H1 (cell line): ENCODE data around the gene PPIL4. TPM values are rescaled to one million over a fixed set of nuclear protein-coding genes. Genes with fewer than 3 reads are reported as not detected.

Experiments used
- CTCF ChIA-PET: fragments of 300-600 bp; sonication (Branson Sonifier 250); formaldehyde crosslinking; loops from one replicate; lab custom pipeline; 2021; ENCODE audit not compliant: partially characterized antibody; lab: Charles Lee
- POLR2A ChIA-PET: fragments of 300-600 bp; sonication (Branson Sonifier 250); formaldehyde crosslinking; loops from one replicate; lab custom pipeline; 2021; ENCODE audit warnings: inconsistent platforms; ENCODE audit not compliant: partially characterized antibody; lab: Charles Lee
- DNase-seq, 2 experiments: peaks; one replicate each; pipeline versions ENCODE4 v3.0.0 to v3.0.0-alpha.2; 2010 to 2022; ENCODE audit warnings: low spot score in 2 of 2, low read depth in 1 of 2, mixed read lengths in 1 of 2
- FAIRE-seq: peaks from 2 replicates; lab custom pipeline; 2011; peaks lifted over from hg19 to GRCh38; lab: Jason Lieb, UNC
- H2AFZ ChIP-seq: 2 replicates; pipeline ENCODE4 v1.8.1; 2012; ENCODE audit warnings: low read length, inconsistent platforms
- H2AK5ac ChIP-seq: 2 replicates; pipeline ENCODE4 v1.6.1; 2013; ENCODE audit warnings: low read depth, low read length
- H2BK120ac ChIP-seq: replicated peaks from 2 replicates; pipeline ENCODE3; 2013; ENCODE audit warnings: low read depth, low read length, inconsistent platforms
- H2BK12ac ChIP-seq: 2 replicates; pipeline ENCODE4 v1.6.1; 2013; ENCODE audit warnings: low read depth, low read length
- H2BK15ac ChIP-seq: 2 replicates; pipeline ENCODE4 v1.6.1; 2013; ENCODE audit warnings: low read length
- H2BK20ac ChIP-seq: 2 replicates; pipeline ENCODE4 v1.6.1; 2013; ENCODE audit warnings: low read length
- H2BK5ac ChIP-seq: 2 replicates; pipeline ENCODE4 v1.6.1; 2013; ENCODE audit warnings: low read depth, low read length
- H3K14ac ChIP-seq: 2 replicates; pipeline ENCODE4 v1.6.1; 2013; ENCODE audit warnings: inconsistent platforms; ENCODE audit not compliant: insufficient read length
- H3K18ac ChIP-seq: 2 replicates; pipeline ENCODE4 v1.6.1; 2013; ENCODE audit warnings: low read length; ENCODE audit errors: extremely low read depth
- H3K23ac ChIP-seq: 2 replicates; pipeline ENCODE4 v1.6.1; 2013; ENCODE audit warnings: inconsistent platforms; ENCODE audit not compliant: insufficient read length
- H3K23me2 ChIP-seq: 2 replicates; pipeline ENCODE4 v1.6.1; 2013; ENCODE audit warnings: low read depth, low read length
- H3K27ac ChIP-seq: 2 replicates; pipeline ENCODE4 v1.6.1; 2011; ENCODE audit warnings: low read depth, low read length, inconsistent platforms
- H3K27me3 ChIP-seq, 4 experiments: replicated peaks in 1 of 4; 1 replicate in 1 of 4; 2 replicates in 3 of 4; pipeline versions ENCODE4 v1.6.1 to v1.8.1; 2011 to 2013; ENCODE audit warnings: low read length in 3 of 4, mild to moderate bottlenecking in 3 of 4, inconsistent platforms in 2 of 4, mixed read lengths in 2 of 4, moderate library complexity in 1 of 4; ENCODE audit not compliant: control insufficient read depth in 3 of 4, insufficient read depth in 3 of 4; ENCODE audit errors: extremely low read depth in 1 of 4
- H3K36me3 ChIP-seq, 4 experiments: 2 replicates each; pipeline versions ENCODE4 v1.6.1 to v1.8.1; 2011 to 2013; ENCODE audit warnings: mild to moderate bottlenecking in 4 of 4, low read length in 3 of 4, moderate library complexity in 2 of 4, control low read depth in 1 of 4, inconsistent platforms in 1 of 4; ENCODE audit not compliant: insufficient read depth in 4 of 4, control insufficient read depth in 2 of 4
- H3K4ac ChIP-seq: replicated peaks from 2 replicates; pipeline ENCODE3; 2013; ENCODE audit warnings: low read length, low read depth, mixed read lengths, inconsistent platforms; ENCODE audit not compliant: insufficient read length
- H3K4me1 ChIP-seq, 4 experiments: replicated peaks in 1 of 4; 1 replicate in 1 of 4; 2 replicates in 3 of 4; pipeline versions ENCODE4 v1.6.1 to v1.8.1; 2011 to 2013; ENCODE audit warnings: low read length in 3 of 4, inconsistent platforms in 2 of 4, mixed read lengths in 1 of 4; ENCODE audit not compliant: insufficient read depth in 4 of 4, control insufficient read depth in 3 of 4
- H3K4me2 ChIP-seq, 2 experiments: 2 replicates each; pipeline versions ENCODE4 v1.6.1 to v1.8.1; 2011 to 2013; ENCODE audit warnings: low read depth in 2 of 2, low read length in 2 of 2, control low read depth in 1 of 2, inconsistent platforms in 1 of 2, mild to moderate bottlenecking in 1 of 2; ENCODE audit not compliant: insufficient read depth in 1 of 2
- H3K4me3 ChIP-seq, 4 experiments: fragments of 200-600, 300-600 bp in 1 of 4; sonication (generic), shearing (Covaris generic), sonication (Bioruptor Twin) in 1 of 4; 2 replicates each; pipeline versions ENCODE4 v1.5.1 to v1.8.1; 2011 to 2016; ENCODE audit warnings: low read length in 4 of 4, low read depth in 3 of 4, control low read depth in 2 of 4, inconsistent platforms in 2 of 4, mild to moderate bottlenecking in 2 of 4, mixed read lengths in 1 of 4, moderate library complexity in 1 of 4; ENCODE audit not compliant: insufficient read depth in 2 of 4; ENCODE audit errors: extremely low read depth in 1 of 4
- H3K56ac ChIP-seq: replicated peaks from 2 replicates; pipeline ENCODE3; 2013; ENCODE audit warnings: low read depth, mild to moderate bottlenecking, mixed read lengths, low read length, inconsistent platforms; ENCODE audit not compliant: insufficient read length
- H3K79me1 ChIP-seq: 2 replicates; pipeline ENCODE4 v1.6.1; 2013; ENCODE audit warnings: low read depth, low read length, control low read depth
- H3K79me2 ChIP-seq, 2 experiments: 2 replicates each; pipeline versions ENCODE4 v1.6.1 to v1.8.1; 2012 to 2013; ENCODE audit warnings: low read length in 2 of 2, mild to moderate bottlenecking in 2 of 2, inconsistent platforms in 1 of 2; ENCODE audit not compliant: insufficient read depth in 2 of 2, control insufficient read depth in 1 of 2
- H3K9ac ChIP-seq, 4 experiments: replicated peaks in 1 of 4; 1 replicate in 1 of 4; 2 replicates in 3 of 4; pipeline versions ENCODE4 v1.6.1 to v1.8.1; 2011 to 2013; ENCODE audit warnings: low read depth in 3 of 4, low read length in 3 of 4, control low read depth in 2 of 4, mild to moderate bottlenecking in 2 of 4, moderate library complexity in 2 of 4, inconsistent platforms in 1 of 4; ENCODE audit errors: extremely low read depth in 1 of 4
- H3K9me3 ChIP-seq, 2 experiments: 2 replicates each; pipeline versions ENCODE4 v1.6.1 to v1.8.1; 2012 to 2013; ENCODE audit warnings: mild to moderate bottlenecking in 2 of 2, moderate library complexity in 2 of 2, control low read depth in 1 of 2, inconsistent platforms in 1 of 2, low read depth in 1 of 2, low read length in 1 of 2, mixed read lengths in 1 of 2; ENCODE audit not compliant: insufficient read depth in 2 of 2
- H4K20me1 ChIP-seq, 2 experiments: replicated peaks in 1 of 2; 2 replicates each; pipeline versions ENCODE3 to v1.8.1; 2011 to 2013; ENCODE audit warnings: inconsistent platforms in 2 of 2, low read length in 2 of 2, mild to moderate bottlenecking in 1 of 2; ENCODE audit not compliant: insufficient read depth in 2 of 2, control insufficient read depth in 1 of 2
- H4K5ac ChIP-seq: 2 replicates; pipeline ENCODE4 v1.6.1; 2013; ENCODE audit warnings: low read length, low read depth, mixed read lengths, inconsistent platforms; ENCODE audit not compliant: insufficient read length
- H4K8ac ChIP-seq: 2 replicates; pipeline ENCODE4 v1.8.0; 2013; ENCODE audit warnings: mild to moderate bottlenecking, moderate library complexity, low read length, inconsistent platforms; ENCODE audit not compliant: insufficient read depth; ENCODE audit errors: extremely low read depth
- H4K91ac ChIP-seq: replicated peaks from 2 replicates; pipeline ENCODE3; 2013; ENCODE audit warnings: low read length, mixed read lengths, inconsistent platforms; ENCODE audit not compliant: insufficient read length
- CTCF ChIP-seq, 3 experiments: IDR thresholded peaks; 1 replicate in 2 of 3; 2 replicates in 1 of 3; pipeline versions ENCODE4 v1.5.1 to v1.6.1; 2011; ENCODE audit warnings: low read length in 3 of 3, mild to moderate bottlenecking in 3 of 3, inconsistent platforms in 2 of 3, low read depth in 1 of 3, moderate library complexity in 1 of 3; ENCODE audit not compliant: insufficient read depth in 1 of 3; ENCODE audit errors: control extremely low read depth in 1 of 3
- EGR1 ChIP-seq: IDR thresholded peaks from 2 replicates; pipeline ENCODE4 v1.6.1; 2011; ENCODE audit warnings: low read depth, low read length, borderline replicate concordance
- FOSL1 ChIP-seq: IDR thresholded peaks from 2 replicates; pipeline ENCODE4 v1.6.1; 2011; ENCODE audit warnings: mild to moderate bottlenecking, low read depth, low read length, moderate library complexity; ENCODE audit not compliant: insufficient read depth
- PHF8 ChIP-seq: fragments of 200-600 bp; sonication (generic); conservative IDR thresholded peaks from 2 replicates; pipeline ENCODE4 v1.7.1; 2012; ENCODE audit warnings: low read depth, mild to moderate bottlenecking, inconsistent platforms, low read length, moderate library complexity
- POU5F1 ChIP-seq: IDR thresholded peaks from 2 replicates; pipeline ENCODE4 v1.6.1; 2011; ENCODE audit warnings: low read depth, mild to moderate bottlenecking, low read length, moderate library complexity
- SIX5 ChIP-seq: IDR thresholded peaks from 2 replicates; pipeline ENCODE4 v1.6.1; 2011; ENCODE audit warnings: mild to moderate bottlenecking, low read depth, low read length
- SP1 ChIP-seq: IDR thresholded peaks from 2 replicates; pipeline ENCODE4 v1.6.1; 2011; ENCODE audit warnings: low read depth, low read length
- SP4 ChIP-seq: IDR thresholded peaks from 2 replicates; pipeline ENCODE4 v1.6.1; 2012; ENCODE audit warnings: low read length, inconsistent platforms
- TEAD4 ChIP-seq: IDR thresholded peaks from 2 replicates; pipeline ENCODE4 v1.6.1; 2012; ENCODE audit warnings: low read depth, low read length, inconsistent platforms, mixed read lengths
- YY1 ChIP-seq: IDR thresholded peaks from 2 replicates; pipeline ENCODE4 v1.6.1; 2011; ENCODE audit warnings: low read depth, mild to moderate bottlenecking, low read length
- WGBS, 2 experiments: shearing (Covaris generic) in 1 of 2; methylation state at CpG; one replicate each; pipeline versions ENCODE4 v1.1.6 to v1.1.7; 2013 to 2015; ENCODE audit warnings: low lambda C conversion rate in 2 of 2, mixed read lengths in 2 of 2, inconsistent platforms in 1 of 2, low coverage in 1 of 2, missing lambda C conversion rate in 1 of 2; ENCODE audit not compliant: insufficient replicate concordance in 2 of 2, insufficient coverage in 1 of 2, insufficient read length in 1 of 2; ENCODE audit errors: extremely low coverage in 1 of 2, missing lambda C conversion rate in 1 of 2; 5-methylcytosine and 5-hydroxymethylcytosine counted together
- polyA plus RNA-seq, 7 experiments: library from polyadenylated mRNA; depleted of rRNA in 3 of 7; stranded (reverse) in 5 of 7; unstranded in 2 of 7; fragments of >200 nt in 5 of 7; fragments of 200-250 nt in 2 of 7; gene quantifications; 1 replicate in 5 of 7; 2 replicates in 1 of 7; 4 replicates in 1 of 7; pipeline versions ENCODE4 v1.2.1 to v1.2.3, GENCODE V29; 2011 to 2013; ENCODE audit warnings: missing spikeins in 2 of 7, mixed read lengths in 2 of 7
- total RNA-seq: library from RNA; stranded (reverse); fragmentation: NEBNext Ultra II Directional; extraction: Animal tissue kit (Norgen Biotek cat#: 25700); gene quantifications from 2 replicates; pipeline ENCODE4 v1.2.1, GENCODE V29; 2021
- TF ChIP-seq, protein P1 (sequence below): IDR thresholded peaks from 2 replicates; pipeline ENCODE4 v1.6.1; 2011; ENCODE audit warnings: low read length, improper control_type of control experiment

Gene PPIL4
- total and polyA plus RNA-seq, 2 of the 8 experiments (the other 6 are each of a cell fraction or from before 2014, with no cell fraction given): 2.0 to 33.2 TPM

- Histone ChIP-seq H3K9me3 (no peaks in the 10 kb centered on the region), H4K5ac (no peak overlapping the region), H2BK15ac (no peak overlapping the region), H3K79me1 (no peaks in the 10 kb centered on the region), H3K23ac (no peak overlapping the region), H4K8ac (peak overlapping the region; percentile 68; the same call in 1 of the 2 replicates), H2BK20ac (no peak overlapping the region), H3K36me3 (no peaks in the 10 kb centered on the region), H3K4ac (no peak overlapping the region), H3K4me2 (no peak overlapping the region), H2BK5ac (no peak overlapping the region), H3K4me1 (no peaks in the 10 kb centered on the region), H4K91ac (no peak overlapping the region), H3K14ac (no peak overlapping the region), H3K56ac (no peak overlapping the region), H2AFZ (peak overlapping the region; percentile 55; the same call in 1 of the 2 replicates), H3K23me2 (no peaks in the 10 kb centered on the region), H3K4me3 (no peak overlapping the region), H3K79me2 (no peaks in the 10 kb centered on the region), H4K20me1 (no peaks in the 10 kb centered on the region), H2AK5ac (no peak overlapping the region), H2BK120ac (no peak overlapping the region), H3K27me3 (no peaks in the 10 kb centered on the region; a peak in 1 of 7 replicates), H2BK12ac (no peak overlapping the region), H3K9ac (no peak overlapping the region), H3K27ac (no peak overlapping the region), H3K18ac (no peak overlapping the region)
- WGBS, 2 experiments: 78% methylated on average over 5 of the region's 5 CpGs; no CpG with 5 or more reads in 1 of the 2 experiments
- DNase-seq (no peak), FAIRE-seq (no peak)
- ChIA-PET POLR2A (interaction anchor here (0.8 to 3.4 kb wide), 2 partner anchors 14 to 15 kb away, joined by 4 to 10 read pairs; partner anchors contain the start of gene GINM1), CTCF (interaction anchor here (0.7 to 8.9 kb wide), 4 partner anchors 11 to 271 kb away, joined by 3 to 108 read pairs (median 4); partner anchors contain the start of gene GINM1)
- TF ChIP-seq FOSL1: no peak
- no peak for TF ChIP-seq SP1
- TF ChIP-seq POU5F1: no peak
- no peak for TF ChIP-seq TEAD4
- no peak for TF ChIP-seq SIX5
- TF ChIP-seq, protein P1, sequence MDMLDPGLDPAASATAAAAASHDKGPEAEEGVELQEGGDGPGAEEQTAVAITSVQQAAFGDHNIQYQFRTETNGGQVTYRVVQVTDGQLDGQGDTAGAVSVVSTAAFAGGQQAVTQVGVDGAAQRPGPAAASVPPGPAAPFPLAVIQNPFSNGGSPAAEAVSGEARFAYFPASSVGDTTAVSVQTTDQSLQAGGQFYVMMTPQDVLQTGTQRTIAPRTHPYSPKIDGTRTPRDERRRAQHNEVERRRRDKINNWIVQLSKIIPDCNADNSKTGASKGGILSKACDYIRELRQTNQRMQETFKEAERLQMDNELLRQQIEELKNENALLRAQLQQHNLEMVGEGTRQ: no peak
- TF ChIP-seq CTCF (IDR thresholded peaks at IDR 0.05; ENCODE audit: control extremely low read depth in 1 of 3, insufficient read depth in 1 of 3, low read depth in 1 of 3, low read length in 3 of 3): no peak
- no peak for TF ChIP-seq YY1
- TF ChIP-seq SP4: no peak
- TF ChIP-seq EGR1: no peak
- no peak for TF ChIP-seq PHF8
Measured at GRCh38 chr6:149551920-149552319, 6.1 kb upstream of the PPIL4 start.
